Astrocyte (in vitro differentiated cells and primary cell): ENCODE data around the gene GGACT.

ENCODE experiments used
- EZH2 ChIP-seq: IDR thresholded peaks from 2 replicates; pipeline ENCODE4 v1.6.1; 2012; ENCODE audit warnings: mild to moderate bottlenecking, low read length, inconsistent platforms; ENCODE audit not compliant: insufficient read depth
- TF ChIP-seq, protein P1 (sequence below): IDR thresholded peaks from 2 replicates; pipeline ENCODE4 v1.5.1; 2011; ENCODE audit warnings: low read depth, mild to moderate bottlenecking, inconsistent platforms, low read length, moderate library complexity; ENCODE audit not compliant: insufficient read depth

GRCh38 chr13:100543872-100544602 is 44.6 kb downstream of the GGACT start:
- TF ChIP-seq, protein P1, sequence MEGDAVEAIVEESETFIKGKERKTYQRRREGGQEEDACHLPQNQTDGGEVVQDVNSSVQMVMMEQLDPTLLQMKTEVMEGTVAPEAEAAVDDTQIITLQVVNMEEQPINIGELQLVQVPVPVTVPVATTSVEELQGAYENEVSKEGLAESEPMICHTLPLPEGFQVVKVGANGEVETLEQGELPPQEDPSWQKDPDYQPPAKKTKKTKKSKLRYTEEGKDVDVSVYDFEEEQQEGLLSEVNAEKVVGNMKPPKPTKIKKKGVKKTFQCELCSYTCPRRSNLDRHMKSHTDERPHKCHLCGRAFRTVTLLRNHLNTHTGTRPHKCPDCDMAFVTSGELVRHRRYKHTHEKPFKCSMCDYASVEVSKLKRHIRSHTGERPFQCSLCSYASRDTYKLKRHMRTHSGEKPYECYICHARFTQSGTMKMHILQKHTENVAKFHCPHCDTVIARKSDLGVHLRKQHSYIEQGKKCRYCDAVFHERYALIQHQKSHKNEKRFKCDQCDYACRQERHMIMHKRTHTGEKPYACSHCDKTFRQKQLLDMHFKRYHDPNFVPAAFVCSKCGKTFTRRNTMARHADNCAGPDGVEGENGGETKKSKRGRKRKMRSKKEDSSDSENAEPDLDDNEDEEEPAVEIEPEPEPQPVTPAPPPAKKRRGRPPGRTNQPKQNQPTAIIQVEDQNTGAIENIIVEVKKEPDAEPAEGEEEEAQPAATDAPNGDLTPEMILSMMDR: no peak
- no peak for TF ChIP-seq EZH2
